HepG2 (cell line): Measurements from ENCODE around the gene RABEP1.

Experiments
- POLR2A ChIP-seq, 2 experiments: IDR thresholded peaks; 2 replicates each; pipeline ENCODE4 v1.6.1; 2011; ENCODE audit warnings: low read depth in 2 of 2, low read length in 2 of 2, mild to moderate bottlenecking in 1 of 2, moderate library complexity in 1 of 2; ENCODE audit not compliant: insufficient read depth in 1 of 2
- SP1 ChIP-seq, 2 experiments: fragments of 450-650 bp in 1 of 2; sonication (generic) in 1 of 2; formaldehyde crosslinking in 1 of 2; IDR thresholded peaks; 2 replicates each; pipeline versions ENCODE4 v1.4.0 to v1.6.1; 2016 to 2020; ENCODE audit warnings: missing genetic modification reagents in 1 of 2

- TF ChIP-seq POLR2A (IDR thresholded peaks at IDR 0.05; ENCODE audit: insufficient read depth in 1 of 2, low read depth in 2 of 2, low read length in 2 of 2), result no peak
- no peak for TF ChIP-seq SP1 (IDR thresholded peaks at IDR 0.05)
- no peak for TF ChIP-seq SP1 (CRISPR knock-in tag; IDR thresholded peaks at IDR 0.05)
These were observed 140.4 kb downstream of the RABEP1 start for GRCh38 chr17:5422505-5422904.
